Thyroid gland (tissue), 4 donors: ENCODE measurements around the gene PHKA1. TPM values are rescaled to one million over a fixed set of nuclear protein-coding genes. Genes with fewer than 3 reads are reported as not detected.

Experiments used
- DNase-seq, 2 donors: peaks; one replicate each; pipeline ENCODE4 v3.0.0-alpha.2; 2019
- H3K27ac ChIP-seq, 3 donors: fragments of 200-600 bp; sonication (generic); 1 replicate in 2 of 3; 2 replicates in 1 of 3; pipeline ENCODE4 v1.5.1; 2016 to 2019; ENCODE audit warnings: mild to moderate bottlenecking in 1 of 3, moderate library complexity in 1 of 3
- H3K27me3 ChIP-seq: fragments of 200-600 bp; sonication (generic); one replicate; pipeline ENCODE4 v1.5.1; 2019
- H3K36me3 ChIP-seq, 2 donors: fragments of 200-600 bp; sonication (generic); one replicate each; pipeline ENCODE4 v1.5.1; 2016 to 2019
- H3K4me1 ChIP-seq, 2 donors: fragments of 200-600 bp; sonication (generic); one replicate each; pipeline ENCODE4 v1.5.1; 2017 to 2019
- H3K4me3 ChIP-seq, 3 donors: fragments of 200-600 bp; sonication (generic); replicated peaks in 1 of 3; 1 replicate in 2 of 3; 2 replicates in 1 of 3; pipeline ENCODE4 v1.5.1; 2016; ENCODE audit warnings: mild to moderate bottlenecking in 1 of 3
- H3K9me3 ChIP-seq: fragments of 200-600 bp; sonication (generic); one replicate; pipeline ENCODE4 v1.5.1; 2017
- CTCF ChIP-seq, 6 experiments: fragments of 200-600 bp in 3 of 6; fragments of 450-650 bp in 3 of 6; sonication (generic) in 3 of 6; IDR thresholded peaks; one replicate each; pipeline ENCODE4 v1.5.1; 2016 to 2019; ENCODE audit warnings: antibody characterized with exemption in 6 of 6, mild to moderate bottlenecking in 2 of 6, inconsistent platforms in 1 of 6, moderate library complexity in 1 of 6
- POLR2A ChIP-seq, 2 donors: fragments of 450-650 bp; IDR thresholded peaks; one replicate each; pipeline ENCODE4 v1.6.1; 2017; ENCODE audit warnings: antibody characterized with exemption in 2 of 2, mild to moderate bottlenecking in 2 of 2, moderate library complexity in 1 of 2
- WGBS, 2 donors: methylation state at CpG; one replicate each; pipeline ENCODE4 v1.1.5; 2017; 5-methylcytosine and 5-hydroxymethylcytosine counted together
- intact Hi-C: fragments of 100-400 bp; cut with DNase I; formaldehyde crosslinking; loops from one replicate; pipeline ENCODE4 v1.15.1; 2023
- total RNA-seq, 4 donors: library from RNA; depleted of rRNA; stranded (reverse); fragments of >200 nt; gene quantifications; one replicate each; pipeline ENCODE4 v1.2.3, GENCODE V29; 2016

The PHKA1 gene
- total RNA-seq, 4 donors from 2014 or later = 12.4 to 16.1 (median 14.4) TPM

DNA sequence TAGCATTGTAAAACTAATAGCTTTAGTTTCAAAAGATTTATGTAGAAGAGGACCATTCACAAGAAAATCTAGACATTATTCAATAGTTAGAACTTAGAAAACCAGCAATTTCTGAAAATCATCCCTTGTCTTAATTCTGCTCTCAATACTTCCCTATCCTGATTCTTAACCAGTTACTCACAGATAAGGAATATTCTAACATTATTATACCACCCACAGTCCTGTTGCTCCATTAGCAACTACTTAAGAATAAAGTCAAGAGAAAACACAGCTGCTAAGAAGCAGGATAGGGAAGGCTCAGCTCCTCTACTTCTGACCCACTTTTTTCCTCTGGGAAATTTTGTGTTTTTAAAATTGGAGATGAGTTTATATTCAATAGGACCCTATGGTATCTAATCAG, 47.7 kb downstream of the PHKA1 start:
- no peak for DNase-seq
- no peak overlapping the region for H3K4me3 ChIP-seq
- no peaks in the 10 kb centered on the region for H3K27me3 ChIP-seq
- H3K4me1 ChIP-seq = no peaks in the 10 kb centered on the region
- H3K9me3 ChIP-seq = no peaks in the 10 kb centered on the region
- TF ChIP-seq CTCF (IDR thresholded peaks at IDR 0.05) (no peak), POLR2A (IDR thresholded peaks at IDR 0.05) (no peak)
- intact Hi-C loops = no loop called here
- H3K27ac ChIP-seq = no peak overlapping the region
- no peaks in the 10 kb centered on the region for H3K36me3 ChIP-seq

DNA sequence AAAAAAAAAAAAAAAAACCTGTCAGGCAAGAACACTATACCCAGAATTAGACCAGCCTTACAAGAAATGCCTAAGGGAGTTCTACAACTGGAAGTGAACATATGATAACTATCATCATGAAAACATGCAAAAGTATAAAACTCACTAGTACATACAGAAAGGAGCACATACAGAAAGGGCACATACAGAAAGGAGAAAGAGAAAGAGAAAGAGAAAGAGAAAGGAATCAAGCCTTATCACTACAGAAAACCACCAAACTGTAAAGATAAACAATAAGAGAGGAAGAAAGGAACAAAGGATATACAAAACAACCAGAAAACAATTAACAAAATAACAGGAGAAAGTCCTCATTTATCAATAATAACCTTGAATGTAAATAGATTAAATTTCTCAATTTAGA, 50.4 kb downstream of the PHKA1 start:
- Histone ChIP-seq H3K36me3 (no peaks in the 10 kb centered on the region), H3K9me3 (no peaks in the 10 kb centered on the region), H3K27me3 (no peaks in the 10 kb centered on the region), H3K4me1 (no peaks in the 10 kb centered on the region), H3K4me3 (no peak overlapping the region), H3K27ac (no peak overlapping the region)
- DNase-seq = no peak
- TF ChIP-seq CTCF (IDR thresholded peaks at IDR 0.05) (no peak), POLR2A (IDR thresholded peaks at IDR 0.05) (no peak)
- intact Hi-C loops = no loop called here

- WGBS, 2 donors = 80 to 100% methylated on average over 1 of the region's 5 CpGs
- no peak for DNase-seq
- H3K4me3 ChIP-seq = no peak overlapping the region
- no peaks in the 10 kb centered on the region for H3K36me3 ChIP-seq
- no peaks in the 10 kb centered on the region for H3K27me3 ChIP-seq
- H3K9me3 ChIP-seq = no peaks in the 10 kb centered on the region
- H3K4me1 ChIP-seq = no peaks in the 10 kb centered on the region
- no peak overlapping the region for H3K27ac ChIP-seq
- intact Hi-C loops = no loop called here
- no peak for TF ChIP-seq CTCF (IDR thresholded peaks at IDR 0.05)
- no peak for TF ChIP-seq POLR2A (IDR thresholded peaks at IDR 0.05)
Measured at GRCh38 chrX:72662020-72662747, 51.9 kb downstream of the PHKA1 start.

GRCh38 chrX:72659723-72660122, 54.4 kb downstream of the PHKA1 start:
- Histone ChIP-seq H3K9me3 (no peaks in the 10 kb centered on the region), H3K36me3 (no peaks in the 10 kb centered on the region), H3K27ac (no peak overlapping the region), H3K4me1 (no peaks in the 10 kb centered on the region), H3K27me3 (no peaks in the 10 kb centered on the region), H3K4me3 (no peak overlapping the region)
- intact Hi-C loops = no loop called here
- TF ChIP-seq POLR2A (IDR thresholded peaks at IDR 0.05) (no peak), CTCF (IDR thresholded peaks at IDR 0.05) (no peak)
- no peak for DNase-seq

GRCh38 chrX:72652082-72652481, 62.0 kb downstream of the PHKA1 start:
- no peak overlapping the region for H3K4me3 ChIP-seq
- no peaks in the 10 kb centered on the region for H3K36me3 ChIP-seq
- H3K27me3 ChIP-seq = no peaks in the 10 kb centered on the region
- intact Hi-C loops = no loop called here
- no peak for TF ChIP-seq POLR2A (IDR thresholded peaks at IDR 0.05)
- no peak for TF ChIP-seq CTCF (IDR thresholded peaks at IDR 0.05)
- DNase-seq = no peak
- no peak overlapping the region for H3K27ac ChIP-seq
- no peaks in the 10 kb centered on the region for H3K4me1 ChIP-seq
- H3K9me3 ChIP-seq = no peaks in the 10 kb centered on the region
- WGBS, 2 donors = 46 to 78% methylated on average over 1 of the region's 1 CpG
